ENCODE results near the gene MTR. TPM values are rescaled to one million over a fixed set of nuclear protein-coding genes. Genes with fewer than 3 reads are reported as not detected.

The MTR gene
- total RNA-seq, 1 experiment from 2014 or later: 14.2 TPM

DNA sequence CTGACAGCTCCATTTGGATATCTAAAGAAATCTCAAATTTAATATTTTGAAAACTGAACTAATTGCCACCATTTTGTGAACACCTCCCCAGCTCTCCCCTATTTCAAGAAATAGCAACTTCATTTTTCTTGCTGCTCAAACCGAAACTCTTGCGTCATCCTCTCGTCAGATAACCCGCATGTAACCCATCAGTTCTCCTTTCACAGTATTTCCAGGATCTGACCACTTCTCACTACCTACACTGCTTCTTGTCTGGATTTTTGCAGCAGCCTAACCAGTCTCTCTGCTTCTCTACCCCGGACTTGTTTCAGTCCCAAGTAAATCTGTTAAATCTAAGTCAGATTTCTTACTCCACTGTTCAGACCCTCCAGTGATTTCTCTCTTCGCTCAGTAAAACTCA is 75.6 kb downstream of the MTR start:
- TF ChIP-seq EZH2 (IDR thresholded peaks at IDR 0.05; ENCODE audit: low read length, unreplicated experiment) (no peak), EZH2phosphoT487 (IDR thresholded peaks at IDR 0.05; ENCODE audit: borderline replicate concordance, low read length) (no peak)
- TF ChIP-seq, protein P1, sequence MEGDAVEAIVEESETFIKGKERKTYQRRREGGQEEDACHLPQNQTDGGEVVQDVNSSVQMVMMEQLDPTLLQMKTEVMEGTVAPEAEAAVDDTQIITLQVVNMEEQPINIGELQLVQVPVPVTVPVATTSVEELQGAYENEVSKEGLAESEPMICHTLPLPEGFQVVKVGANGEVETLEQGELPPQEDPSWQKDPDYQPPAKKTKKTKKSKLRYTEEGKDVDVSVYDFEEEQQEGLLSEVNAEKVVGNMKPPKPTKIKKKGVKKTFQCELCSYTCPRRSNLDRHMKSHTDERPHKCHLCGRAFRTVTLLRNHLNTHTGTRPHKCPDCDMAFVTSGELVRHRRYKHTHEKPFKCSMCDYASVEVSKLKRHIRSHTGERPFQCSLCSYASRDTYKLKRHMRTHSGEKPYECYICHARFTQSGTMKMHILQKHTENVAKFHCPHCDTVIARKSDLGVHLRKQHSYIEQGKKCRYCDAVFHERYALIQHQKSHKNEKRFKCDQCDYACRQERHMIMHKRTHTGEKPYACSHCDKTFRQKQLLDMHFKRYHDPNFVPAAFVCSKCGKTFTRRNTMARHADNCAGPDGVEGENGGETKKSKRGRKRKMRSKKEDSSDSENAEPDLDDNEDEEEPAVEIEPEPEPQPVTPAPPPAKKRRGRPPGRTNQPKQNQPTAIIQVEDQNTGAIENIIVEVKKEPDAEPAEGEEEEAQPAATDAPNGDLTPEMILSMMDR (conservative IDR thresholded peaks at IDR 0.05; ENCODE audit: low read depth, low read length): no peak
- Histone ChIP-seq H3K36me3 (ENCODE audit: low read depth, low read length) (peaks cover 9% of the 10 kb centered on the region), H3K4me2 (ENCODE audit: low read length) (no peak overlapping the region), H3K79me2 (ENCODE audit: low read length) (no peaks in the 10 kb centered on the region), H3K4me3 (ENCODE audit: low read length) (no peak overlapping the region), H3K9me3 (ENCODE audit: low read length) (no peaks in the 10 kb centered on the region), H2AFZ (ENCODE audit: low read length) (no peak overlapping the region), H3K27ac (ENCODE audit: low read length) (no peak overlapping the region), H3K9ac (ENCODE audit: low read length) (no peak overlapping the region), H3K27me3 (ENCODE audit: low read length) (no peaks in the 10 kb centered on the region), H3F3A (ENCODE audit: low read length, unreplicated experiment) (no peaks in the 10 kb centered on the region), H3K4me1 (ENCODE audit: insufficient read depth, low read length) (no peaks in the 10 kb centered on the region), H4K20me1 (ENCODE audit: low read length) (no peaks in the 10 kb centered on the region), H3K9me2 (replicated peaks; ENCODE audit: low read length) (no peaks in the 10 kb centered on the region)
- DNase-seq (no peak), ATAC-seq (no peak)
- ChIA-PET CTCF (no interaction called here), POLR2A (ENCODE audit: unreplicated experiment) (no interaction called here)
- intact Hi-C loops (cut with micrococcal nuclease): no loop called here
- no TSS peak for BruUV-seq (replicated peaks)

DNA sequence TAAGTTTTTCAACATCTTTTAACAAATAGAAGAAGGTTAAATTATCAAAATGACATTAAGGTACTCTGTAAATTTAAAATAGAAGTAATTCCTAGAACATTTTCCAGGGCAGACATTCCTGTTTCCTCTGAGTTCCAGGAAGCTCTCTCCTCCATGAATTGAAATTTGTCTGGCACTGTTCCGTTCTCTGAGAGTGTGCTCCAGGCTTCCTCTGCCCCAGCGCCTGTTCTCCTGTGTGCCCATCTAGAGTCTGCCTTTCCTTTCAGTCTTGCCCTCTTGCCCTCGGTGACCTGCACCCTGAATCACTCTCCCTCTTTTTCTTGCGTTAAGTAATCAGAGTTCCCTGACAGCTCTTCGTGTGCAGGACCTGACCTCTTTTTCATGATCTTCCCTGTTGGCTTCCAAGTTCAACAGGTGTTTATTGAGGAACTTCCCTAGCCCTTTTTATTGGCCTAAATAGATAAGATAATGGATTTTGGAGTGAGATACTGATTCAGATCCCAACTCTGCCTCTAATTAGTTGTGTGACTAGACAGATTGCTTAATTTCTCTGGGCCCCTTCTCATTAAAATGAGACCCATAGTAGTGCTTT is 77.1 kb downstream of the MTR start:
- Histone ChIP-seq H3K9me3 (ENCODE audit: low read length) (no peaks in the 10 kb centered on the region), H3K4me2 (ENCODE audit: low read length) (no peak overlapping the region), H3F3A (ENCODE audit: low read length, unreplicated experiment) (no peaks in the 10 kb centered on the region), H3K4me1 (ENCODE audit: insufficient read depth, low read length) (no peaks in the 10 kb centered on the region), H3K79me2 (ENCODE audit: low read length) (no peaks in the 10 kb centered on the region), H3K27ac (ENCODE audit: low read length) (no peak overlapping the region), H3K36me3 (ENCODE audit: low read depth, low read length) (peaks cover 9% of the 10 kb centered on the region), H3K27me3 (ENCODE audit: low read length) (no peaks in the 10 kb centered on the region), H3K4me3 (ENCODE audit: low read length) (no peak overlapping the region), H4K20me1 (ENCODE audit: low read length) (no peaks in the 10 kb centered on the region), H2AFZ (ENCODE audit: low read length) (no peak overlapping the region), H3K9ac (ENCODE audit: low read length) (no peak overlapping the region), H3K9me2 (replicated peaks; ENCODE audit: low read length) (no peaks in the 10 kb centered on the region)
- ChIA-PET POLR2A (ENCODE audit: unreplicated experiment) (no interaction called here), CTCF (no interaction called here)
- ATAC-seq (no peak), DNase-seq (no peak)
- no TSS peak for BruUV-seq (replicated peaks)
- intact Hi-C loops (cut with micrococcal nuclease): no loop called here
- TF ChIP-seq EZH2 (IDR thresholded peaks at IDR 0.05; ENCODE audit: low read length, unreplicated experiment) (no peak), EZH2phosphoT487 (IDR thresholded peaks at IDR 0.05; ENCODE audit: borderline replicate concordance, low read length) (no peak)
- TF ChIP-seq, protein P1 (conservative IDR thresholded peaks at IDR 0.05; ENCODE audit: low read depth, low read length): no peak

DNA sequence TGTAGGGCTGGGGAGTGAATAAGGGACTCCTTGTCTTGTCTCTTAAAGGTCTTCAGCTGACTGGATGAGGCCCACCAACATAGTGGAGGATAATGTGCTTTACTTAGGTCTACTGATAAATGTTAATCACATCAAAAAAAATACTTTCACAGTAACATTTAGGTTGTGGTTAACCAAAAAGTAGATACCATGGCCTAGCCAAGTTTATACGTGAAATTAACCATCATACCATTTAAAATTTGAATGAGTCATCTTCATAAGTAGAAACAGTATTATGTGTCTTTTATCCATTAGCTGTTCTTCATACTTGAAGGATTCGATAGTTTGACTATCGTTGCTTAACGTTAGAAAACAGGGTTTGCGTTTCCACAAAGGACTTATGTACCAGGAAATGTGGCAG is 80.9 kb downstream of the MTR start:
- no peak for ATAC-seq
- Histone ChIP-seq H3K9ac (ENCODE audit: low read length) (no peak overlapping the region), H3K4me3 (ENCODE audit: low read length) (no peak overlapping the region), H2AFZ (ENCODE audit: low read length) (no peak overlapping the region), H3K27ac (ENCODE audit: low read length) (no peak overlapping the region), H3K36me3 (ENCODE audit: low read depth, low read length) (peaks cover 3% of the 10 kb centered on the region; the same call in 1 of the 2 replicates), H3K9me2 (replicated peaks; ENCODE audit: low read length) (no peaks in the 10 kb centered on the region), H3F3A (ENCODE audit: low read length, unreplicated experiment) (no peaks in the 10 kb centered on the region), H3K79me2 (ENCODE audit: low read length) (no peaks in the 10 kb centered on the region), H4K20me1 (ENCODE audit: low read length) (no peaks in the 10 kb centered on the region), H3K27me3 (ENCODE audit: low read length) (no peaks in the 10 kb centered on the region), H3K4me1 (ENCODE audit: insufficient read depth, low read length) (no peaks in the 10 kb centered on the region), H3K9me3 (ENCODE audit: low read length) (no peaks in the 10 kb centered on the region), H3K4me2 (ENCODE audit: low read length) (no peak overlapping the region)
- intact Hi-C loops (cut with micrococcal nuclease): no loop called here
- DNase-seq: no peak
- TF ChIP-seq EZH2phosphoT487 (IDR thresholded peaks at IDR 0.05; ENCODE audit: borderline replicate concordance, low read length) (no peak), EZH2 (IDR thresholded peaks at IDR 0.05; ENCODE audit: low read length, unreplicated experiment) (no peak)
- TF ChIP-seq, protein P1 (conservative IDR thresholded peaks at IDR 0.05; ENCODE audit: low read depth, low read length): no peak
- CTCF ChIA-PET: no interaction called here
- POLR2A ChIA-PET (ENCODE audit: unreplicated experiment): no interaction called here
- no TSS peak for BruUV-seq (replicated peaks)
